GM21381 (cell line): ENCODE results near the gene DUSP15.

Experiments
- ATAC-seq: cut with Tn5 transposase; IDR thresholded peaks from one replicate; pipeline ENCODE4 v1.9.1; 2021; ENCODE audit warnings: mild to moderate bottlenecking, moderate library complexity; ENCODE audit not compliant: unreplicated experiment

Gene DUSP15

GRCh38 chr20:31860390-31861134 lies 9.8 kb downstream of the DUSP15 start:
- no peak for ATAC-seq

GRCh38 chr20:31859998-31860380 lies 10.3 kb downstream of the DUSP15 start:
- no peak for ATAC-seq

- ATAC-seq, result no peak
These were observed 10.9 kb downstream of the DUSP15 start for GRCh38 chr20:31859266-31859997.

- no peak for ATAC-seq
These were observed 11.6 kb downstream of the DUSP15 start for GRCh38 chr20:31858760-31859083.

- ATAC-seq, result peak; percentile 69
These were observed 12.2 kb downstream of the DUSP15 start for GRCh38 chr20:31857861-31858759.

GRCh38 chr20:31856516-31856915 lies 13.8 kb downstream of the DUSP15 start:
- ATAC-seq, result no peak

- ATAC-seq, result no peak
These were observed 16.8 kb downstream of the DUSP15 start for GRCh38 chr20:31853481-31853880.

GRCh38 chr20:31851240-31851955 lies 18.9 kb downstream of the DUSP15 start:
- ATAC-seq, result no peak

- no peak for ATAC-seq
These were observed 20.9 kb downstream of the DUSP15 start for GRCh38 chr20:31849306-31849930.

GRCh38 chr20:31848088-31848999 lies 22.0 kb downstream of the DUSP15 start:
- ATAC-seq, result no peak

- no peak for ATAC-seq
These were observed 23.6 kb downstream of the DUSP15 start for GRCh38 chr20:31846793-31847138.

GRCh38 chr20:31845300-31845863 lies 24.9 kb downstream of the DUSP15 start, which contains the start of gene FOXS1:
TSS of gene FOXS1 (minus strand) at chr20:31845604. CDS start at chr20:31845542, 62 bp downstream.
- ATAC-seq, result no peak

- no peak for ATAC-seq
These were observed 25.5 kb downstream of the DUSP15 start for GRCh38 chr20:31844737-31845299.

GRCh38 chr20:31843881-31844280 lies 26.4 kb downstream of the DUSP15 start:
- no peak for ATAC-seq

GRCh38 chr20:31843288-31843687 lies 27.0 kb downstream of the DUSP15 start:
- no peak for ATAC-seq

- ATAC-seq, result no peak
These were observed 27.7 kb downstream of the DUSP15 start for GRCh38 chr20:31842471-31843157.

GRCh38 chr20:31841928-31842327 lies 28.4 kb downstream of the DUSP15 start:
- no peak for ATAC-seq
